C4-2B (cell line): ENCODE results near the gene SGK1.

ENCODE experiments used
- ZFX ChIP-seq: fragments of 450-650 bp; IDR thresholded peaks from 2 replicates; pipeline ENCODE4 v1.6.1; 2017
- TF ChIP-seq, protein P1 (sequence below): fragments of 450-650 bp; conservative IDR thresholded peaks from 2 replicates; pipeline ENCODE4 v1.5.1; 2017; ENCODE audit warnings: mild to moderate bottlenecking

GRCh38 chr6:134267917-134268361 is 50.0 kb downstream of the SGK1 start:
- TF ChIP-seq, protein P1, sequence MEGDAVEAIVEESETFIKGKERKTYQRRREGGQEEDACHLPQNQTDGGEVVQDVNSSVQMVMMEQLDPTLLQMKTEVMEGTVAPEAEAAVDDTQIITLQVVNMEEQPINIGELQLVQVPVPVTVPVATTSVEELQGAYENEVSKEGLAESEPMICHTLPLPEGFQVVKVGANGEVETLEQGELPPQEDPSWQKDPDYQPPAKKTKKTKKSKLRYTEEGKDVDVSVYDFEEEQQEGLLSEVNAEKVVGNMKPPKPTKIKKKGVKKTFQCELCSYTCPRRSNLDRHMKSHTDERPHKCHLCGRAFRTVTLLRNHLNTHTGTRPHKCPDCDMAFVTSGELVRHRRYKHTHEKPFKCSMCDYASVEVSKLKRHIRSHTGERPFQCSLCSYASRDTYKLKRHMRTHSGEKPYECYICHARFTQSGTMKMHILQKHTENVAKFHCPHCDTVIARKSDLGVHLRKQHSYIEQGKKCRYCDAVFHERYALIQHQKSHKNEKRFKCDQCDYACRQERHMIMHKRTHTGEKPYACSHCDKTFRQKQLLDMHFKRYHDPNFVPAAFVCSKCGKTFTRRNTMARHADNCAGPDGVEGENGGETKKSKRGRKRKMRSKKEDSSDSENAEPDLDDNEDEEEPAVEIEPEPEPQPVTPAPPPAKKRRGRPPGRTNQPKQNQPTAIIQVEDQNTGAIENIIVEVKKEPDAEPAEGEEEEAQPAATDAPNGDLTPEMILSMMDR, result no peak
- no peak for TF ChIP-seq ZFX
